ENCODE data around the gene CLIC2. TPM values are rescaled to one million over a fixed set of nuclear protein-coding genes. Genes with fewer than 3 reads are reported as not detected.

Gene CLIC2
- total and polyA plus RNA-seq, 10 of the 15 experiments (the other 5 are each of a cell fraction or from before 2014, with no cell fraction given), result 18.4 to 41.0 (median 21.1) TPM

DNA sequence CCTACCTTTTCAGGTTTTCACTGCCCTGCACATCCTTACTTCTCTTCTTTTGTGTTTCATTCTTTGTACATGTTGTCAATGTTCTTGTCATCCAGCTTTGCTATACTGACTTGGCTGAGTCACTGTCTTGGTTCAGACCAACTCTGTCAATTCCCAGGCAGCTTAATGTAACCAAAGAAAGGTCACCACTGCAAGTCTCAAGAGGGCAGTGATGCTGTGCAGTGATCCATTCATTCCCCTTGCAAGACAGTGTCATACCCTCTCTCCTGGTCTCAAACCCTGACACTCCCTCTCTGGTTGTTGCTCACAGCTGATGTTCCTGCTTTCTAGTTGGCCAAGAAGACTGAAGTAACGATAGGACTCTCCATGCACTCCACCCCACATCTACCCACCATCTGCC lies 87.7 kb downstream of the CLIC2 start:
- FAIRE-seq, result no peak
- no TSS peak for BruUV-seq (replicated peaks)

More for the DNA sequence above, 87.7 kb downstream of the CLIC2 start:
- no peaks in the 10 kb centered on the region for H3K4me1 ChIP-seq (ENCODE audit: control insufficient read depth, insufficient read depth, low read length)
- H3K4me3 ChIP-seq, result no peak overlapping the region
- no peak overlapping the region for H3K9ac ChIP-seq (ENCODE audit: control insufficient read depth, insufficient read depth, low read length)
- H2AFZ ChIP-seq (ENCODE audit: control insufficient read depth, low read depth, low read length), result no peak overlapping the region
- CTCF ChIA-PET, result no interaction called here
- SMC1A ChIA-PET (ENCODE audit: uncharacterized antibody, unreplicated experiment), result interaction anchor here (1.3 kb wide), 1 partner anchor 13 kb away, joined by 3 read pairs; no protein-coding TSS in a partner anchor
- H3K9me3 ChIP-seq (replicated peaks; ENCODE audit: control insufficient read depth, insufficient read depth, low read length), result no peaks in the 10 kb centered on the region
- POLR2A ChIA-PET, result no interaction called here
- no peak overlapping the region for H3K4me2 ChIP-seq (ENCODE audit: control insufficient read depth, insufficient read depth)
- no peaks in the 10 kb centered on the region for H3K79me2 ChIP-seq (ENCODE audit: control insufficient read depth, insufficient read depth, low read length)
- no peaks in the 10 kb centered on the region for H3K36me3 ChIP-seq (ENCODE audit: control insufficient read depth in 2 of 2, insufficient read depth in 2 of 2, low read length in 1 of 2)
- RAD21 ChIA-PET (ENCODE audit: unreplicated experiment), result no interaction called here
- intact Hi-C loops (cut with micrococcal nuclease; ENCODE audit: unreplicated experiment), result no loop called here
- H3K27me3 ChIP-seq (replicated peaks in 1 of 2; ENCODE audit: control insufficient read depth in 2 of 2, insufficient read depth in 2 of 2, low read length in 1 of 2), result no peaks in the 10 kb centered on the region
- H3K27ac ChIP-seq (ENCODE audit: control insufficient read depth, insufficient read depth), result no peak overlapping the region
- ATAC-seq, result peak; percentile 27; the same call in 1 of the 3 replicates
- in situ Hi-C loops (cut with MboI), result no loop called here
- WGBS (ENCODE audit: insufficient coverage, insufficient replicate concordance, low lambda C conversion rate, missing lambda C conversion rate), result 100% methylated on average over 1 of the region's 1 CpG
- H4K20me1 ChIP-seq (ENCODE audit: control insufficient read depth, insufficient read depth), result no peaks in the 10 kb centered on the region
- TF ChIP-seq HCFC1 (IDR thresholded peaks at IDR 0.05; ENCODE audit: low read length) (no peak), RELA (IDR thresholded peaks at IDR 0.05; ENCODE audit: borderline replicate concordance, partially characterized antibody) (no peak), CBFB (IDR thresholded peaks at IDR 0.05; ENCODE audit: low read depth) (no peak), WRNIP1 (IDR thresholded peaks at IDR 0.05; ENCODE audit: borderline replicate concordance, low read depth, low read length) (no peak), YY1 (IDR thresholded peaks at IDR 0.05; ENCODE audit: low read depth, low read length) (no peak), YBX1 (IDR thresholded peaks at IDR 0.05) (no peak), CHD1 (IDR thresholded peaks at IDR 0.05; ENCODE audit: low read depth, low read length) (no peak), SIX5 (IDR thresholded peaks at IDR 0.05; ENCODE audit: low read depth, low read length, severe bottlenecking) (no peak)
- TF ChIP-seq, protein P1, sequence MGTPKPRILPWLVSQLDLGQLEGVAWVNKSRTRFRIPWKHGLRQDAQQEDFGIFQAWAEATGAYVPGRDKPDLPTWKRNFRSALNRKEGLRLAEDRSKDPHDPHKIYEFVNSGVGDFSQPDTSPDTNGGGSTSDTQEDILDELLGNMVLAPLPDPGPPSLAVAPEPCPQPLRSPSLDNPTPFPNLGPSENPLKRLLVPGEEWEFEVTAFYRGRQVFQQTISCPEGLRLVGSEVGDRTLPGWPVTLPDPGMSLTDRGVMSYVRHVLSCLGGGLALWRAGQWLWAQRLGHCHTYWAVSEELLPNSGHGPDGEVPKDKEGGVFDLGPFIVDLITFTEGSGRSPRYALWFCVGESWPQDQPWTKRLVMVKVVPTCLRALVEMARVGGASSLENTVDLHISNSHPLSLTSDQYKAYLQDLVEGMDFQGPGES (IDR thresholded peaks at IDR 0.05), result no peak
- TF ChIP-seq, protein P2, sequence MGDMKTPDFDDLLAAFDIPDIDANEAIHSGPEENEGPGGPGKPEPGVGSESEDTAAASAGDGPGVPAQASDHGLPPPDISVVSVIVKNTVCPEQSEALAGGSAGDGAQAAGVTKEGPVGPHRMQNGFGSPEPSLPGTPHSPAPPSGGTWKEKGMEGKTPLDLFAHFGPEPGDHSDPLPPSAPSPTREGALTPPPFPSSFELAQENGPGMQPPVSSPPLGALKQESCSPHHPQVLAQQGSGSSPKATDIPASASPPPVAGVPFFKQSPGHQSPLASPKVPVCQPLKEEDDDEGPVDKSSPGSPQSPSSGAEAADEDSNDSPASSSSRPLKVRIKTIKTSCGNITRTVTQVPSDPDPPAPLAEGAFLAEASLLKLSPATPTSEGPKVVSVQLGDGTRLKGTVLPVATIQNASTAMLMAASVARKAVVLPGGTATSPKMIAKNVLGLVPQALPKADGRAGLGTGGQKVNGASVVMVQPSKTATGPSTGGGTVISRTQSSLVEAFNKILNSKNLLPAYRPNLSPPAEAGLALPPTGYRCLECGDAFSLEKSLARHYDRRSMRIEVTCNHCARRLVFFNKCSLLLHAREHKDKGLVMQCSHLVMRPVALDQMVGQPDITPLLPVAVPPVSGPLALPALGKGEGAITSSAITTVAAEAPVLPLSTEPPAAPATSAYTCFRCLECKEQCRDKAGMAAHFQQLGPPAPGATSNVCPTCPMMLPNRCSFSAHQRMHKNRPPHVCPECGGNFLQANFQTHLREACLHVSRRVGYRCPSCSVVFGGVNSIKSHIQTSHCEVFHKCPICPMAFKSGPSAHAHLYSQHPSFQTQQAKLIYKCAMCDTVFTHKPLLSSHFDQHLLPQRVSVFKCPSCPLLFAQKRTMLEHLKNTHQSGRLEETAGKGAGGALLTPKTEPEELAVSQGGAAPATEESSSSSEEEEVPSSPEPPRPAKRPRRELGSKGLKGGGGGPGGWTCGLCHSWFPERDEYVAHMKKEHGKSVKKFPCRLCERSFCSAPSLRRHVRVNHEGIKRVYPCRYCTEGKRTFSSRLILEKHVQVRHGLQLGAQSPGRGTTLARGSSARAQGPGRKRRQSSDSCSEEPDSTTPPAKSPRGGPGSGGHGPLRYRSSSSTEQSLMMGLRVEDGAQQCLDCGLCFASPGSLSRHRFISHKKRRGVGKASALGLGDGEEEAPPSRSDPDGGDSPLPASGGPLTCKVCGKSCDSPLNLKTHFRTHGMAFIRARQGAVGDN (IDR thresholded peaks at IDR 0.05), result no peak
- TF ChIP-seq, protein P3, sequence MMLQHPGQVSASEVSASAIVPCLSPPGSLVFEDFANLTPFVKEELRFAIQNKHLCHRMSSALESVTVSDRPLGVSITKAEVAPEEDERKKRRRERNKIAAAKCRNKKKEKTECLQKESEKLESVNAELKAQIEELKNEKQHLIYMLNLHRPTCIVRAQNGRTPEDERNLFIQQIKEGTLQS (IDR thresholded peaks at IDR 0.05; ENCODE audit: borderline replicate concordance, extremely low read depth, low read depth, low read length), result no peak
- no peak for DNase-seq (ENCODE audit: low read depth, low spot score)
